HG03442 (cell line): ENCODE measurements around the gene PSRC1.

Experiments used
- ATAC-seq: cut with Tn5 transposase; IDR thresholded peaks from one replicate; pipeline ENCODE4 v1.9.1; 2021; ENCODE audit warnings: mild to moderate bottlenecking, moderate library complexity; ENCODE audit not compliant: unreplicated experiment

The PSRC1 gene

GRCh38 chr1:109248797-109249629 lies 33.9 kb downstream of the PSRC1 start, which contains the start of gene CELSR2:
Gene CELSR2, plus strand, starts transcription at chr1:109249539. Its CDS starts 541 bp downstream, at chr1:109250080.
- peak; percentile 77 for ATAC-seq

- ATAC-seq: no peak
Observed at GRCh38 chr1:109248444-109248796, 34.5 kb downstream of the PSRC1 start.

- no peak for ATAC-seq
Observed at GRCh38 chr1:109247401-109248365, 35.3 kb downstream of the PSRC1 start.

GRCh38 chr1:109246141-109246551 lies 36.8 kb downstream of the PSRC1 start:
- ATAC-seq: no peak

- no peak for ATAC-seq
Observed at GRCh38 chr1:109243860-109244552, 38.9 kb downstream of the PSRC1 start.

GRCh38 chr1:109243221-109243620 lies 39.7 kb downstream of the PSRC1 start:
- ATAC-seq: no peak

GRCh38 chr1:109242387-109242786 lies 40.6 kb downstream of the PSRC1 start:
- no peak for ATAC-seq

- ATAC-seq: no peak
Observed at GRCh38 chr1:109241841-109242345, 41.1 kb downstream of the PSRC1 start.

GRCh38 chr1:109241344-109241743 lies 41.6 kb downstream of the PSRC1 start:
- no peak for ATAC-seq

- no peak for ATAC-seq
Observed at GRCh38 chr1:109240158-109241152, 42.5 kb downstream of the PSRC1 start.

- ATAC-seq: no peak
Observed at GRCh38 chr1:109239409-109240068, 43.4 kb downstream of the PSRC1 start.

GRCh38 chr1:109239047-109239408 lies 43.9 kb downstream of the PSRC1 start:
- no peak for ATAC-seq

GRCh38 chr1:109238382-109238781 lies 44.6 kb downstream of the PSRC1 start:
- no peak for ATAC-seq

- ATAC-seq: no peak
Observed at GRCh38 chr1:109237512-109237911, 45.4 kb downstream of the PSRC1 start.

GRCh38 chr1:109235137-109235536 lies 47.8 kb downstream of the PSRC1 start:
- ATAC-seq: no peak

GRCh38 chr1:109231066-109231465 lies 51.9 kb downstream of the PSRC1 start:
- no peak for ATAC-seq
